Muscle of arm (tissue), 12 donors: ENCODE measurements around the gene C4orf17. TPM values are rescaled to one million over a fixed set of nuclear protein-coding genes. Genes with fewer than 3 reads are reported as not detected.

Experiments used
- DNase-seq: peaks from one replicate; pipeline ENCODE4 v3.0.0-alpha.2; 2013
- polyA plus RNA-seq, 12 donors: library from polyadenylated mRNA; unstranded; fragments of 120-200 nt; gene quantifications; one replicate each; pipeline ENCODE4 v1.2.1, GENCODE V29; 2013; ENCODE audit not compliant: insufficient read length in 12 of 12

Gene C4orf17
- polyA plus RNA-seq, 12 donors, result 0.07 to 0.15 (median 0.11) TPM; not detected in 6

DNA sequence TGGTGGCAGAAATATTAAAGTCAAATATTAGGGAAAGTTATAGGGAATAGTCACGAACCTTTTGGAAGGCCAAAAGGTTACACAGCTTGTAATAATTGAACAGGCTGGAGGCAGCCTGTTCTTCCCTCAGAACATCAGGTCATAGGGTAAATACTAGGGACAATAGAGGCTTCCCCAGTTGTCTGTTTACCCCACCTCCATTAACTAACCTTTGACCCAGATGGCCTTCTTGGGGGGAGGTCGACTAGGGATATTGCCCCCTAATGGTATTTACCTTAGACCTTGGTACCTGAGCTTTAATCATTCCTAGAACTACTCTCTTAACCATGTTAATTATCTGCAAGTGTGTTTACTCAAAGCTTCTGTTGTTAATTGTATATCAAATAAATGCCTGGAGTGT is 26.0 kb downstream of the C4orf17 start:
- DNase-seq, result no peak

DNA sequence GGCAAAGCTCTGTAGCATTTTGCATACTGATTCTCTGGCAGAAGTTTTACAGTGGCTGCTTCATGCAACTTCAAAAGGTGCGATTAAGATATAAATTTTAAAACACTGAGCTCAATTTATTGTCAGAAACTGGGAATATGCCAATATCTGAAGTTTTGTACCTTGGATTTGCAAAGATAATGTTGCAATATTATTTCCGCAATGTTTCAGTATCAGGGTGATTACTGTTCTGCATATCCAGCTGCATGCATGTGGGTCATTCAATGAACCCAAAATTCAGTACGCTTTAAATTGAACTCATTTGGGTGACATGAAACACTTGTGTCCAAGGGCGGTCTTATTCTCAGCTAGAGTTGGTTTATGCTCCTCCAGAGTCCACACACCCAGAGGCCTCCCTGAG is 26.9 kb downstream of the C4orf17 start:
- no peak for DNase-seq

DNA sequence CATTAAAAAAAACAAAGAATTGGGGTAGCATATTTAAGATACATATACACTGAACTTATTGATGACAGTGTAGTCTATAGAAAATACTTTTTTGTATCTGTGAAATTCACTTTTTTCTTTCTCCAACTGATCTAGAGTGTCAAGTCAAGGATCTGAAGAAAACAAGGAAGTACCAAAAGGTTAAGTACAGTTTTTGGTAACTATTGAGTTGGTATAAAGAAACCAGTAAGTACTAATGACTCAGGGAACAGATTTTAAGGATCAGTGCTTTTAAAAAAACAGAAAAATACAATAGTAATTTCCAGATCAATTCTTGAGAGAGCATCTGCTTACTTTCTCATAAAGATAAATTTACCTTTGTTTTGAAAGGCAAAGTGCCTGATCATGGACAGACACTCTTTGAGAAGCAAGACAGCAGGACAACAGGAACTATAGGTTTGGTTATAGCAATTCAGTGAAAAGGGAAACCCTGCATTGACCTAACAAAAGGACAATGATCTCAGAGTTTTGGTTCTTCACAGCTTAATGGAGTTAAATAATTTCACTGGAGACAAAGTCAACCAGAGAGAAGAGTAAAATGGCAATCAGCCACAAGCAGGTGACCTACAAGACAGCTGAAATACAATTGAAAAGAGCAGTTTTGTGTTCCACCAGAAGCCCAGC is 29.6 kb downstream of the C4orf17 start:
- no peak for DNase-seq

DNA sequence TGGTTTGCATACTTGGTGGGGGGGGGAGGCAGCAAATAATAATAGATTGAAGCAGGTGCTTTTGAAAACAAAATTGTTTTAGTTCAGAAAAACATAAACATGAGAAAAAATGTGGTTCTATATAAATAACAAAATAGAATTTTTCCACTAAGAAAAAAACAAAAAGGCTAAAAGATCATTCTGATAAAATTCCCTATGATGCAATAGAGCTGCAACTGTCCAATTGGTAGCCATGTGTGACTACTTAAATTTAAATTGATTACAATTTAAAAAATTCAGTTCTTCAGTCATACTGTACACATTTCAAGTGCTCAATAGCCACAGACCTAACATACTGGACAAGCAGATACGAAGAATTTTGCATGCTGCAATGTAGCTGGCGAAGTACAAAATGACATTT is 42.1 kb downstream of the C4orf17 start:
- no peak for DNase-seq

DNA sequence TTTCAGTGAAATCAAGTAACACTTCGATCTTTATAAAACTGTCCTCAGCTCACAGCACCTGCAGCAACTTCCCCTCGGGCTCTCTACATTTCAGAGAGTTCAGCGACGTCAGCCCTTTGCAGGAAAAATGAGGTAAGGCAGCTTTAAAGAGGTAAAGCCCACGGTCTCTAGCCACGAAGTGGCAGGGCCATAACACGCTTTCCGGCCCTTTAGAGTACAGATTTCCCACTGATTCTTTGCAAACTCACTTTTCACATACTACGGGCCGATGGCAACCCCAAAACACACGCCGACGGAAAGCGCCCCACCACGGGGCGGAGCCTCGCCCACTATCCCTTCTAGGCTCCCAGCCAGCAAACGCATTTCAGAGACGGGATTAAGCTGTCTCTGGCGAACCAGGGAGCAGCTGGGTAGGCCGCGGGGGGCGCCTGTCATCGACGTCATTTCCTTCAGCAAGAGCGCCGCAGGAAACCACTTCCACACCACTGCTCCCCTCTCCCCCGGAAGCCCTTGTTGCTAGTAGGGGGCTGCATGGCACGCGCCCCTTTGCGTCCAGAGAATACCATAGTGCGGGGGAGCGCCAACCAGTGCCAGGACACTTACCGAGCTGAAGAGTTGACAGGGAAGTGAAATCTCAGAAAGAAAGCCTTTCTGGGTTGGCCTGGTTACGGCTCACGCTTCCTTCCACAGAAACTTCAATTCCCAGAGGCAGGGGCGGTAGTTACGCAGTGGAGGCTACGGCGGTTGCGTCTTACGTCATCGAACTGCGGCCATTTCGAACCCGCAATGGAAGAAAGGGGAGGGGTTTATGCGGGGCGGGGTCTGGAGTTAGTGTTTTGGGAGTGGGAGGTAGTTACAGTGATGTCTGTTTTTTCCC is 52.7 kb downstream of the C4orf17 start, which contains the start of gene TRMT10A:
TRMT10A (minus strand) TSS at position 730 of the 877 bp plus-strand sequence. CDS start 4,701 bp downstream, outside the sequence.
- DNase-seq, result peak; percentile 99

DNA sequence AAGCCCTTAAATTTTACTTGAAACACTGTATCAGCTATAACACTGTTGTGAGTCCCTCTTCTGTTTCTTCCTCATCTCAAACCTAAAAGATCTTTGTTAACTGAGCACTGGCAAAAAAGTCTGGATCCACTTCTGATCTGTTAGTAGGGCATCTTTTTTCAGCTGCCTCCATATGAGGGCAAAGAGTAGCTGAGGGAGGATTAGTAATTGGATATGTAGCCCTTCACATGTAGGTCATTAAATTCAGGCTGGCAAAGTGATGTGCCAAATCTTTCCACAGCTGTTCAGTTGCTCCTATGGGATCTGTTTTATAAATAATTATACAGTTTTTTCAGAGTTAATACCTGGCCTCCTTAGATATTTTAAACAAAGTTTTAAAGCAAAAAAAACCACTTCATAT is 54.1 kb downstream of the C4orf17 start:
- peak; percentile 45 for DNase-seq

DNA sequence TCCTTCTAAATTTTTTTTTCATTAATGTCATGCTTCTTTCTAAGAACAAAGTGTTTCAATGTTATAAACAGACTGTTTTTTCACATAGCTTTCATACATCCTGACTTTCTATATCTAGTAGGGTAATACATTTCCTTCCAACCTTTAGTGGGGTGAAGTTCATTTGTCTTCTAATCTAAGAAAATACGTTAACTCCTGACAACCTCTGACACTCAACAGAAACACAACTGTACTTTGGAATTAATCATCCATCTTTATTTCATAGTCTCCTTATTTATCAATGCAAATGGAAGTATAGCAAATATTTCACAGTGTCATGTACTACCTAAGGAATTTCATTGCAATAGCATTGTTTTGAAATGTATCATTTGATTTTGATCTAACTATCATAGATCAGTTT is 61.1 kb downstream of the C4orf17 start:
- no peak for DNase-seq

DNA sequence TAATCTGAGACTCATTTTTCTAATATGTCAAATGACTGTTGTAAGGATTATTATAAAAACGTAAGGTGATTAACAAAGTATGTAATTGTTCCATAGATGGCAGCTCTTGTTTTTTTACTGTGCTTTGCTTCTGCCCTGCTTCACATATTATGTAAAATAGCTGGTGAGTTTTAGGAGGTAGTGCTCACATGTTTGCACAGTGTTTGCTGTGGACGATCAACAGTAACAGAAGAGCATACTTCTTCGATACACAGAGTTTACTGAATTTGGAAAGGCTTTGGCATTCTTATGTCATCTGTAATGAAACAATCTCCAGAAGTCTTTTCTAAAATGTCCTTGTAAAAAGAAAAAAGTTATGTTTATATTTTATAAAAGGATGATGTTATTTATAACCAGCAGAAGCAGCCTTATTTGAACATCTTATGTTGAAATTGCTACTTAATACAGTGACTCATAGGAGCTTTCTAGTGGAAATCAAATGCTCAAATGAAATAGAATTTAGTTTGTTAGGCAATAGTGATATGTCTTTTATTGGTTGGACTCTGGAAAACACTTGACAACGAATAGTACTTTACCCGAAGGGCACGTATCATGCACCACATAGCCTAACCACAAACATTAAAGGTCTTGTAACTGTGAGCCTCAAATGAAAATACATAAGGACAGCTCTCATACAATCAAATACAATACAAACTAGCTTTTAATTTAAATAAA is 61.9 kb downstream of the C4orf17 start:
- no peak for DNase-seq

DNA sequence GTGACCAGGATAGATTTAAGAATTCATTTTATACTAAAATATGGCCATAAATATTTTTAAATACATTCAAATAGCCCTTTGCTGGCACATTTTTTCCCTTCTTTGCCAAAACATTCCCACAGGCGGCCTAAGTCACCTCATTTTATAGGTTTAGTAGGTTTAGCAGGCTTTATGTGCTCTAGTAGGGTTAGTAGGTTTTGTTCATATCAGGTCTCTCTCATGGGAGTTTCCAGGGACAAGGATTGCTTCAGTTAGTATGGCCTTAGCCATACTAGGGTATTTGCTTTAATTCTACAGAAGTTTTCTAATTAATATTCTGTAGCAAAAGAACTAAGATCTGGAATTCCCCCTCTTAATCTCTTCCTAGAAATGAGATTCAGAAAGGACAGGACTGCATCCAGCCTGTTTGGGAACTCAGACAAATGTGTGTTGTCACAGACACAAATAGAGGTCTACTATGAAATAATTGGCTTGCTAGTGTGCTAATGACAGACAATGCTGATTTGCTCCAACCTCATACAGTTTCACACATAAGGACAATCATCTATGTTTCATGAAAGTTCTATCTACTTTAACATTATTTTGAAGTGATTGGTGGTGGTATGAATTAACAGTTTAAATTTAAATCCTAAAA is 63.0 kb downstream of the C4orf17 start:
- no peak for DNase-seq

DNA sequence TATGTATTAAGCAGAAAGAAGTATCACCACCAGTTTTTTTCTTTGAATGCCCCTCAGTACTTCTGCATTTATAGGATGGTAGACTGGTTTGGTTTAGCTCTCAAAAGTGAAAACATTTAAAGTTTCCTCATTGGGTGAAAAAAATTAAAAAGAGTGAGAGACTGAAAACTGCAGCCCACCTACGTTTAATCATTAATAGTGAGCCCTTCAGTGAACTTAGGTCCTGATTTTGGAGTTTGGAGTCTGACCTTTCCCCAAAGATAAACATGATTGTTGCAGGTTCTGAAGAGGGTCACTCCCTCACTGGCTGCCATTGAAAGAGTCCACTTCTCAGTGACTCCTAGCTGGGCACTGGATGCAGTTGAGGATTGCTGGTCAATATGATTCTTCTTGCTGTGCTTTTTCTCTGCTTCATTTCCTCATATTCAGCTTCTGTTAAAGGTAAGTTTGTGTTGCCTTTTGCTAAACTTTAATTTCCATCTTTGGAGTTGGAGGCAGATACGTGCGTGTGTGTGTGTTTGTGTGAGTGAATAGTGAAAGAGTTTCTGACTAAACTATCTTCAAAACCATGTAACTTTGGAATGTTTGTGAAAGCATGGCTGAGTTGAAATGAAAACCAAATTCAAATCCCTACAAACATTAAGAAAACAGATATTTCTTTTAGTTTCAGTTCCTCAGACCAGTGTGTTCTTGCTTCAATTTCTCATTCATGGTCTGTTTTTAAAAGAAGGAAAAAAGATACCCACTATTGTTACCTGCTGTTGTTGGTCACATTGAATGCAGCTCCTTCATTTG is 63.9 kb downstream of the C4orf17 start, which contains the start of gene MTTP:
MTTP (plus strand) TSS at position 295 of the 795 bp plus-strand sequence; CDS start at position 381, 86 bp downstream.
- no peak for DNase-seq

DNA sequence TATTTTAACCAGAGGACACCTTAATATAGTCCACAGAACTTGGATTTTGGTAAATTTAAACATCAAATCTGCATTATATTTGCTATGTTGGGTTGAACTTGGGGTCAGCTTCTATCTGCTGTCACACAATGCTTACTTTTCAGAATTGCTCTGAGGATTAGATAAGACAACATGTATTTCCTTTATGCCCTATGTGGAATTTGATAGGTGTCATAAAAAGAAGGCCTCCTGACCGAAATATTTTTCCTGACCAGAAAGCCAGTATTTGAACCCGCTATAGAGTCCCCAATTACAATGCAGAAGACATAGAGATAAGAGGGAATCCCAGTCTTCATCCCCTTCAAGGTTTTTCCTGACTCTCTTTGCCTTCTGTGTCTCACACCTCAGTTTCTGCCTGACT is 67.9 kb downstream of the C4orf17 start:
- DNase-seq, result no peak

DNA sequence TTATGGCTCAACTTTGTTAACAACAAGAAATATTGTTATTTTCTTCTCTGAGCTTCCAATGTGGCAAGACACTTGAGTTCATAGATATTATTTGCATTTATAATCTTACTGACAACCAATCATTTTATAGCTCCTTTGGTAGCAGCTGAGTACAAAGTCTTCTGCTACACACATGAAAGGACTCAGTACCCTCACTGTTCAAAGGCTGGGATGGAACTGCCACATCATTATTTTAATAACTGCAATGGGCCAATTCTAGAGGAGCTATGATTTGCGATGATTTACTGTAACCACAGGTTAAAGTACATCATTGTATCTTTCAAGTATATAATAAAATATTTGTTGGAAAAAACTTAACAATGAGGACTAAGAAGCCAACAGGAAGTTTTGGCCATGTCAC is 74.7 kb downstream of the C4orf17 start:
- no peak for DNase-seq

DNA sequence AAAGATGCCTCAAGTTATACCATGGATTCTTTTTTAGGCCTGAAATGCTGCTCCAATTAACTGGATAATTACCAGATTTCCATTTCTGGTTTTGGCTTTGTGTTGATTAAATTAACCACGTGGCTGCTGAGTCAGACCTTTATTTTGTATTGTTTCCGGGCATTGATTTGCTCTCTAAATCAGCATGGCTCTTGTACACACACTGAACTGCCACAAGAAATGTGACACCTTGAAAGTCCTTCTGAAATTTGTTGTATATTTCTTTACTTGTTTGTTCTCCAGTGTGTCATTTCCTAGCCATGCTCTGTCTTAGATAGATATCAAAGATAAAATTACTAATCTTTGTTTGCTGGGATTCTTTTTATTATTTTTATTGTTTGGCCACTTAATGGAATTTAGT is 75.5 kb downstream of the C4orf17 start:
- DNase-seq, result no peak

DNA sequence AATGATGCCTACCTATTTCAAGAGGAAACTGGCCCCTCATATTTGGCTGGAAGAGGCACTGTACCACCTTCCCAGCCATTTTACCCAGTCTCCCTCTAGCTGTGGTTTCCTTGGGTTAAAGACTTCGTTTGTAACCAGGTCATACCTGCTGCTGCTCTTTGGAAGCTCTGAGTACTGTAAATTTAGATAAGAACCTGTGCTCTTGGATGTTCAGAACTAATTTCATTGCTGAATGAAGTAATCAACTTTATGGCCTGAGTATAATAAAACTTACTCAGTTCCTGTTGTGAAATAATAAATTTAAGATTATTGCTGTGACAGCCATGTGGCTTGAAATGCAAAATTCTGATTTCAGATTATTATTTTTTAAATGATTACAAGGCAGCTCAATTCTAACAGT is 76.0 kb downstream of the C4orf17 start:
- DNase-seq, result no peak

DNA sequence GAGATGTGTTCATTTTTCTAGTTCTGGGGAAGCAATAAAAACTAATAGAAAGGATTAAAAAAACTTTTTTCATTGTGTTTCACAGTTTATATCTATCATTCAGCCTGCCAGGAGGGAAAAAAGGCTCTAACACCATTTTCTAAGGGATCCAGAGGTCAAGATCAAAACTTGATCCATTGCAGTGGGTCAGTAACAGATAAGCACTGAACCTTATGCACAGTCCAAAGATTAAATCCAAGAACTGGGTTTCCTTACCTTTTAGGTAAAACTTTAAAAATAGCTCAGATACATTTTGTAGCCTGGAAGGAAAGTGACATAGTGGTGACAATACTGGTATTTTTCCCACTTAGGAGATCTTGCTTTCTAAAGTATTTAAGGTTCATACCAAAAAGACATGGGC is 76.5 kb downstream of the C4orf17 start:
- DNase-seq, result no peak

DNA sequence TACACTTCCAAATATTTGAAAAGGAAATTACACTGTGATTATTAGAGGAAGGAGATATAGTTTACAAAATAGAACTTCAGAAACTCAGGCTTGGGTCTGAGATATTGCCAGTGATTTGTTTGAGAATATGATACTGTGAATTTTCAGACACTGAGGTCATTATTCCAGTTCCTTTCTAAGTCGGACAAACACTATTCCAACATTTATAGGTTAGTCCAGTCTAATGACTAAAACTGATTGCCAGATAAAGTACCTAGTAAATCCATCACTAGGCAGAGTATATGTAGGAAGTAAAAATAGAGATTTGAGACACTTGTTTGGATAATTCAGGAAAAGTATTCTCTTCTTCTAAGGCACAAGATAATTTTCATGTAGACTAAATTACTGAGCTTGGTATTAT is 77.0 kb downstream of the C4orf17 start:
- no peak for DNase-seq

DNA sequence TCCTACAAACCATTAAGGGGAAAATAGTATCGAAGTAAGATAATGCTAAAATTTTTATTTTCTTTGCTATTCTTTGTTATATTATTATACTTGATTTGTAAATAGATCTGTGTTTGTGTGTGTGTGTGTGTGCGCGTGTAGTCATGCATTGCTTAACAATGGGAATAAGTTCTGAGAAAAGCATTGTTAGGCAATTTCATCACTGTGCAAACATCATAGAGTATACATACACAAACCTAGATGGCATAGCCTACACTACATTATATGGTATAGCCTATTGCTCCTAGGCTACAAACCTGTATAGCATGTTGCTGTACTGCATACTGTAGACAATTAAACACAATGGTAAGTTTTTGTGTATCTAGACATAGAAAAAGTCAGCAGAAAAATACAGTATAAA is 80.9 kb downstream of the C4orf17 start:
- DNase-seq, result no peak
